ENCODE data around the gene LATS1.

LATS1 gene

GRCh38 chr6:149648148-149649145 is 69.5 kb downstream of the LATS1 start, which contains the start of gene KATNA1:
TSS of gene KATNA1 (minus strand) at chr6:149648714. CDS start at chr6:149638547, 10,167 bp downstream.
- peak; percentile 96 for DNase-seq

GRCh38 chr6:149646599-149646998 is 71.3 kb downstream of the LATS1 start:
- no peak for DNase-seq

DNA sequence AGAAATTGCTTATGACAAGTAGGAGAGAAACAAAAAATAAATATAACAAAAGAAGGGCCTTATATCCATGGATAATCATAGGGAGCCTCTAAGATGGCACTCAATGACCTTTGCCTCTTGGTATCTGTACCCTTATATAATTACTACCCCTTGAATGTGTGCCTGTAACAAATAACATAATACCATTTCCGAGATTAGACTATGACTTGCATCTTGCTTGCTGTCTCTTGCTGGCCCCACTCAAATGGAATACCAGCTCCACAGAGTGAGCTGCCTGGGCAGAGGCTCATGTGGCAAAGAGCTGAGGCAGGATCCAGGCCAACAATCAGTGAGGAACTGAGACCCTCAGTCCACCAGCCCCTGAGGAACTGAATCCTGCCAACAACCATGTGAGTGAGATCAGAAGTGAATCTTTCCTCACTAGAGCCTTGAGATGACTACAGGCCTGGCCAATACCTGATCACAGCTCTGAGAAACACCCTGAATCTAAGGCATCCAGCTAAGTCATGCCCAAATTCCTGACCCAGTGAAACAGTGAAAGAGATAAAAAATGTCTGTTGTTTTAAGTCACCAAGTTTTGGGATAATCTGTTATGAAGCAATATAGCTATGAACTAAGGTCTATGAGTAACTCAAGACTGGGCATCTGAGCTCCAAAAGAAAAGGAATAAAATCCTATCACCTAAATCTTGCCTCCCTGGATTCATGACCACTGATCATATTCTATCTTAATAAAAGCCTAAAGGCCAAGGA is 74.9 kb downstream of the LATS1 start:
- no peak for DNase-seq

DNA sequence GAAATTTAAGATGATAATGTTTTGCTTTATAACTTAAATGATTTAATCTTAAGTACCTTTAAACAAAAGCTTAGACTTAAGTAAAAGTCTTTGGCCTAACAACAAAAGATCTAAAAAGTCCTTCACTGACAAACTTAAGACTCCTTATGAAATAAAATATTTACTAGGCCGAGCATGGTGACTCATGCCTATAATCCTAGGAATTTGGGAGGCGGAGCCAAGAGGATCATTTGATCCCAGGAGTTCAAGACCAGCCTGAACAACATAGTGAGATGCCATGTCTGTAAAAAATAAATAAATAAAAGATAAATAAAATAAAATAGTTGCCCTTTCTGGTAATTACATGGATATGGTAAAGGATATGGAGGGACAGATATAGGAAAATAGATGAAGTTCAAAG is 81.8 kb downstream of the LATS1 start:
- DNase-seq, result no peak

- no peak for DNase-seq
These were observed 83.6 kb downstream of the LATS1 start for GRCh38 chr6:149634315-149634714.

GRCh38 chr6:149628875-149629510 is 88.9 kb downstream of the LATS1 start:
- no peak for DNase-seq

DNA sequence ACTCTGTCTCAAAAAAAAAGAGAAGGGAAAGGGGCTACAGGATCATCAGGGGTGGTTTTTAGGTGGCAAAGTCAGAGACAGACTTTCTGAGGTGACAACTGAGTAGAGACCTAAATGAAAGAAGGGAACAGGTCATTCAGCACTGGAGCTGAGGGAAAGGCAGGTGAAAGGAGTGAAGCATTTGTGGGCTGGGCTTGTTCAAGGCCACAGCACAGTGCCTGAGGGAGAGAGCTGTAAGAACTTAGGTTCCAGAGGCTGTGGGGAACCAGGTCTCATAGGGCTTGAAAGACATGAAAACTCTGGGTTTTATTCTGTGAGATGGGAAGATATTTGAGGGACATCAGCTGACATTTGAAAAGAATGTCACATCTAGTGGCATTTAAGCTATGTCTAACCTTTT is 90.2 kb downstream of the LATS1 start:
- no peak for DNase-seq

GRCh38 chr6:149615805-149616204 is 102.1 kb downstream of the LATS1 start:
- DNase-seq, result no peak

GRCh38 chr6:149614337-149614736 is 103.6 kb downstream of the LATS1 start:
- DNase-seq, result no peak

GRCh38 chr6:149608381-149608982 is 109.4 kb downstream of the LATS1 start:
- DNase-seq, result no peak
